Renal pelvis (tissue), 4 donors: ENCODE measurements around the gene ARHGAP15. TPM values are rescaled to one million over a fixed set of nuclear protein-coding genes. Genes with fewer than 3 reads are reported as not detected.
A peak's percentile ranks its signal among the peaks of the same experiment; 100 is the strongest.

Experiments
- DNase-seq: peaks from one replicate; pipeline ENCODE4 v3.0.0-alpha.2; 2013
- polyA plus RNA-seq, 3 donors: library from polyadenylated mRNA; unstranded; fragments of 120-200 nt; gene quantifications; one replicate each; pipeline ENCODE4 v1.2.1, GENCODE V29; 2013; ENCODE audit not compliant: insufficient read length in 3 of 3

The ARHGAP15 gene
- polyA plus RNA-seq, 3 donors, result 3.9 to 4.5 (median 4.3) TPM

- DNase-seq, result no peak
Measured at GRCh38 chr2:143480601-143481236, 351.5 kb downstream of the ARHGAP15 start.

GRCh38 chr2:143481237-143481623 lies 352.0 kb downstream of the ARHGAP15 start:
- no peak for DNase-seq

- DNase-seq, result no peak
Measured at GRCh38 chr2:143481733-143482132, 352.5 kb downstream of the ARHGAP15 start.

- peak; percentile 27 for DNase-seq
Measured at GRCh38 chr2:143482316-143482715, 353.1 kb downstream of the ARHGAP15 start.

- DNase-seq, result peak; percentile 24
Measured at GRCh38 chr2:143482771-143483170, 353.6 kb downstream of the ARHGAP15 start.

GRCh38 chr2:143486976-143487375 lies 357.8 kb downstream of the ARHGAP15 start:
- DNase-seq, result no peak

GRCh38 chr2:143489145-143489544 lies 359.9 kb downstream of the ARHGAP15 start:
- DNase-seq, result no peak

- no peak for DNase-seq
Measured at GRCh38 chr2:143491131-143491530, 361.9 kb downstream of the ARHGAP15 start.

GRCh38 chr2:143493339-143493738 lies 364.1 kb downstream of the ARHGAP15 start:
- DNase-seq, result no peak

GRCh38 chr2:143497726-143498125 lies 368.5 kb downstream of the ARHGAP15 start:
- no peak for DNase-seq

- DNase-seq, result no peak
Measured at GRCh38 chr2:143498496-143498895, 369.3 kb downstream of the ARHGAP15 start.

- DNase-seq, result no peak
Measured at GRCh38 chr2:143499061-143499460, 369.8 kb downstream of the ARHGAP15 start.

GRCh38 chr2:143501106-143501676 lies 372.0 kb downstream of the ARHGAP15 start:
- no peak for DNase-seq

- no peak for DNase-seq
Measured at GRCh38 chr2:143503280-143503679, 374.1 kb downstream of the ARHGAP15 start.

- DNase-seq, result no peak
Measured at GRCh38 chr2:143504397-143504796, 375.2 kb downstream of the ARHGAP15 start.

- DNase-seq, result no peak
Measured at GRCh38 chr2:143505542-143505941, 376.3 kb downstream of the ARHGAP15 start.

- DNase-seq, result no peak
Measured at GRCh38 chr2:143513081-143513480, 383.9 kb downstream of the ARHGAP15 start.

GRCh38 chr2:143514413-143514812 lies 385.2 kb downstream of the ARHGAP15 start:
- DNase-seq, result no peak

- no peak for DNase-seq
Measured at GRCh38 chr2:143515318-143515717, 386.1 kb downstream of the ARHGAP15 start.

- DNase-seq, result no peak
Measured at GRCh38 chr2:143519521-143519920, 390.3 kb downstream of the ARHGAP15 start.

- DNase-seq, result no peak
Measured at GRCh38 chr2:143521396-143521795, 392.2 kb downstream of the ARHGAP15 start.

- DNase-seq, result no peak
Measured at GRCh38 chr2:143522699-143523098, 393.5 kb downstream of the ARHGAP15 start.

GRCh38 chr2:143524119-143524553 lies 394.9 kb downstream of the ARHGAP15 start:
- DNase-seq, result peak; percentile 68
